Stimulated activated CD4-positive, alpha-beta T cell treated with anti-CD3 and anti-CD28 coated beads, Interleukin-1b, Interleukin-23, amount 100 ng/mL, for 1 hour (primary cell): ENCODE measurements around the gene NCAM1.
"Not testable (repeated sequence)": the region's sequence is repeated elsewhere in the genome, so short reads cannot be mapped to it uniquely, and the experiment has no call there.

Experiments used
- DNase-seq, 2 donors: peaks; one replicate each; pipeline ENCODE4 v3.0.0-alpha.2; 2020; ENCODE audit warnings: low read depth in 2 of 2

NCAM1 gene

DNA sequence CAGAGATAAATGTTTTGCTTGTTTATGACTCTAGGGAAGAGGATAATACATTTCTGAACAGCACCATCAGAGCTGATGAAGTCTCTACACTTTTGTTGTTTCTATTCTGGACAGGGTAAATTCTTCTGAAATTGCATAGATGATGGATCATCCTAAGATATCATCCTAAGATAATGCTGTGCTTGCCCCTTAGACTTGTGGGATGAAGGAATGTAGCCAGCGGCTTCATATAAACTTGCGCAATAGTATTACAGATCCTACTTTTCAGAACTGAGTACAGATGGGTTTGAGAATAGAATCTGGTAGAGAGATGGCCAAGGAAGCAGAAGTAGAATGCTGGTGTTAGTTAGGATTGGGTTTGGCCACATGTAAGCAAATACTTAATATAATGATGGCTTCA is 61.0 kb downstream of the NCAM1 start:
- DNase-seq: no peak

DNA sequence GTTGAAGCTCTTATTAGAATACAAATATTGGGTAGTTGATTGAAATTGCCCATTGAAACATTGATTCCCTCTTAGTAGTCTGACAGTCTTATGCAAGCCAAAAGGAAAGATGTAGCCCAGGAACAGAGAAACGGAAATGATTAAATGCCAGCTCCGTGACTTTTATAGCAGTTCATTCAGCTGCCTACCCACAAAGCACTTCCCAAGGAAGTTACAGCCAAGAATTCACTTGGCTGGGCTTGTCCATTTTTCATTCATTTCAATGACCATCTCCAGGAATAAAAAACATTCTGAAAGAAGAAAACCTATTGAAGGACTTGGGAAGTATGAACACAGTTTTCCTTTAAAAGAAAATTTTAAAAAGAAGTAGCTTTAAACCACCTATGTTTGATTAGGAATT is 62.0 kb downstream of the NCAM1 start:
- DNase-seq: no peak

DNA sequence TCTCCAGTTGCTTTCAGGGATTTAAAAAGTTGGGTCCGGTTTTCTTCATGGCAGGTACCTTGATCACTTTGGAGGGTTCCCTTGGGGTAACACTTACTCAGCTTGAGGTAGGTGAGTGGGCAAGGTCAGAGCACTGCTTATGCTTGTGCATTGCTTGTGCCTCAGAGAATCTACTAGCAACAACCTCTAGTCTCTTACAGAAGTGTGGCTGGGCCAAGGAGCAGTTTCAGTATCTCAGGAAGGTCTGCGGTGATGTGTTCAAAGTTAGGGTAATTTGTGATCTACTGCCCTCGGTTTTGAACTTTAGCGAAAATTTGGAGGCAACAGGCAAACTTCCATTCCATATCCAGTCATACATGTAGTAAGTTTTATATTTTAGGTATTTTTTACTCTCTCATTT is 62.8 kb downstream of the NCAM1 start:
- DNase-seq: no peak

DNA sequence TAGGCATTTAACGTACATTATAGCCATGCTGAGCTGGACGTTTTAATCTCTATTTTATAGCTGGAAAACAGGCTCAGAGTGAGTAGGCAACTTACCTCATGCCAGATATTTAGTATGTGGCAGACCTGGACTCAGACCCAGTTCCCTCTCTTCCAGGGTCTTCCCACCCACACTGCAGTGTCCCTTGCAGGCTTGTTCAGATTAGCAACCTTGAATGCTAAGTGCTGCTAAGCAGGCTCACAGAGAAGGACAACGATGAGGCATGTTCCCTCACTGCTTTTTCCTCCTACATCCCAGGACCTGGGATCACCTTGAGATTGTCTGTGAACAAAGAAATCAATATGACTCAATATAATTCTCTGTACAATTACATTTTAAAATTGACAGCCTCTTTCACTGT is 65.6 kb downstream of the NCAM1 start:
- DNase-seq: no peak

DNA sequence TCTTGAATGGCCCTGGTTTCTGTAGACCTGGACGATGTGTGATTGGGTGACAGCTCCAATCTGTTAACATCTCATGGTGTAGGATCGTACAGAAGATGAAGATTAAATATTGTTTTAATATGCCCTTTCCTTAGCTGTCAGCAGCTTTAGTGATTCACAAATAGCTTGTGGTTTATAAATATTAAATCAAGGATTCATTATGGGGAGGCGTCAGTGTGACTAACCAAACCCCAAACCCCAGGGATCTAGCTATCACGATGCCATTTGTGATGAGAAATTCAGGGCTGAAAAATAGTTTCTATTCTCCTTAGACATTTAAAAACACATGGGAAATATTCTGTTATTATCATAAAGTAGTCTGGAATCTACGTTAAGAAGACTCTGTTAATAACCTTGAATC is 73.4 kb downstream of the NCAM1 start:
- DNase-seq: no peak

DNA sequence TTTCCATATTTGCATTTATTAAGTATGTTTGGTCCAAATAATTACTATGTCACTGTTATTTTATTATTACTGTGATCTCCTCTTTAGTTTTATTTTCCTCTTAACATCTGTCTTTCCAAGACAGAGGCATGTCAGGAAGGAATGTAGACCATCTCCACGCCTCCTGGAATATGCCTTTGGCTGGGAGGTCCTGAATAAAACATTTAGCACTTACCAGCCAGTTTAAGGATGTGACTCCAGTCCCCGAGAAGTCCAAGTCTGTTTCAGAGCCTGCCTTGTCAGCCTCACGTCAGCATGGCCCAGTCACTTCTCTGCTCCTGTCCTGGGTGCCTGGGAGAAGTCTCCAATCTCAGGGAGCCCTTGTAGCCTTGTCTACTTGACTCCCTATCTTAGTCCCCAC is 74.5 kb downstream of the NCAM1 start:
- DNase-seq: no peak

DNA sequence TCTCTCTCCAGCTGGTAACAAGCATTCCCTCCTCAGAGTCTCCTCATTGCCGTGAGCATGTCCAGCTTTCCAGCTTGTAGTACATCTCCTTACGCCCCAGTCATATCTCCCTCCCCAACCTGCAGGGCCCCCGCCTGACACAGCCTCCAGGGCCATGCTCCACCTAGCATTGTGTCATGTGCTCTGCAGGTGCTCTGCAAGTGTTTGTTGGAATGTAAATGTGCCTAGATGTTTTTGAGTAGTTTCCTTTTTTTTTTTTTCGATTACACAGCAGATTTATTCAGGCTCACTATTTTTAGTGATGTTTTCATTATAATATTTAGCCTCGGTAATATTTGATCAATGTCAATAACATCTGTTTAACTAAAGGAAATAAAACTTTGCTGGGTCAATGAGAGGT is 82.5 kb downstream of the NCAM1 start:
- DNase-seq: no peak

DNA sequence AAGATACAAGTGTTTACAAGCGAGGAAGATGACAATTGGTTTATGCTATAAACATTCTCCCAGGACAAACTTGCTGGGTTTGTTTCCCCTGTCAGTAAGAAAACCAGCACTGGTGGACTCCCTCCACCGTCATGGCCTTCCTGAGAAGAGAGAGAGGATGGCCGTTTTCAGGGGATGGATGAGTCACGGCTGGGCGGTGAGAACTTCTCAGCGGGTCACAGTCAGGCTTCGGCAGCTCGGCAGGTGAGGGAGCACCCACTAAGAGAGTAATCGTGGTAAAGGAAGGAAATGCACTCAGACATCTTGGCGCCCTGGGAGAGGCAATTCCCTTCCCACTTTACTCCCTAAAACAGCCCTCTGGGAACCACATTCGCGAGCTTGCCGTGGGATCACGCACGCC is 83.9 kb downstream of the NCAM1 start:
- DNase-seq: no peak

DNA sequence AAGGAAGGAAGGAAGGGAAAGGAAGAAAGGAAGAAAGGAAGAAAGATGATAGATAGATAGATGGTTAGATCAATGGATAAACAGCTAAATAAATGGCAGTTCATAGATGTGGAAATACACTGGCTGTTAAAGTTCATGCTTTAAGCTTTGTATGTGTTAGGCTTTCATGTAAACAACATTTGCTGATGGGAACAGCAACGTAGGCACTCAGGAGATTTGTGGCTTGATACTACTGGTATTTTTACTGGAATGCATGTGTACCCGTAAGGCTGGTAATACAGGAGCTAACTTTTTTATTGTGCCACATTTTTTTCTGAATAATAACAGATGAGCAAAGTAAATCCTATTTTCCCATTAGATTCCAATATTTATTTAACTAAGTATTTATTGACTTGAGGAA is 85.6 kb downstream of the NCAM1 start:
- no peak for DNase-seq

DNA sequence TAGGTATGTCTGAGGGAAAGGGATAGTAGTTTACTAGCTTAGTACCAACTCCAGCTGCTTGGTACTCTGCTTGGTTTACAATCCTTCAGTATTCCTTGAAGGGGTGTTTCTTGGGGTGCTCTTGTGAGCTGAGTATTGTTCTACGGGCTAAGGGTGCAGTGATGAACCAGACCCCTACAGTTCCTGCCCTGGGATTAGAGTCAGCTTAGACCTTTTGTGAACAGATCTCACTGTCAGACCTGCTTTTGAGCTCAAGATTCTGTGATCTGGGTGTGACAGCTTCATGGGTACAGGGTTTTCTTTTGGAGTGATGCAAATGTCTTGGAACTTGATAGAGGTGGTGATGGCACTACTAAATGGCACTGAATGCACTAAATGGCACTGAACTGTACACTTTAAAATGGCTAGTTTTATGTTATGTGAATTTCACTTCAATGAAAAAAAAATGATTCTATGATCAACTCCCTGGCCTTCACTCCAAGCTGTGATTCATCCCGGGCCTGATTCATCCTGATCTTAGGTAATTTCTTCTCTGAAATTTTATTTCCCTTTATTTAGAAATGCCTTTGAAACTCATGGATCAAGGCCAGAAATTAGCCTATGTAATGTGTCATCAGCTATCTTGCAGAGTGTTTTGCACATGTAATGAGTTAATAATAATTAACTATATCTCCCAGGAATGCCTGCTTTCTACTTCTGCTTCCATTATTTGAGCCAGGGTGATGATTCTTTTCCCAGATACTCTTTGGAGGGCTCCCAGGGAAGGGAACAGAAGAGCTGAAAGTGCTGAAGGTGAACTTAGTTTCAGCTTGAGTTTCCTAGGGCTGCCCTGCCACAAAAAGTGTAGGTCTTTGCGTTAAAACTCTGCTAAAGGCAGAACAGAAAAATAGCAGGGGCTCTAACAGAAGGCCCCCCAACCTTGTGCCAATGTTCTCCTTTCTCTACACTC is 87.9 kb downstream of the NCAM1 start:
- DNase-seq: no peak

DNA sequence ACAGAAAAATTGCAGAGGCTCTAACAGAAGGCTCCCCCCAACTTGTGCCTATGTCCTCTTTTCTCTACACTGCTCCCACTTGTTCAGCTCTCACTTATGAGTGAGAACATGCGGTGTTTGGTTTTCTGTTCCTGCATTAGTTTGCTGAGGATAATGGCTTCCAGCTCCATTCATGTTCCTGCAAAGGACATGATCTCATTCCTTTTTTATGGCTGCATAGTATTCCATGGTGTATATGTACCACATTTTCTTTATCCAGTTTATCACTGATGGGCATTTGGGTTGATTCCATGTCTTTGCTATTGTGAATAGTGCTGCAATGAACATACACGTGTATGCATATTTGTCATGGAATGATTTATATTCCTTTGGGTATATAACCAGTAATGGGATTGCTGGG is 91.8 kb downstream of the NCAM1 start:
- not testable (repeated sequence) for DNase-seq

DNA sequence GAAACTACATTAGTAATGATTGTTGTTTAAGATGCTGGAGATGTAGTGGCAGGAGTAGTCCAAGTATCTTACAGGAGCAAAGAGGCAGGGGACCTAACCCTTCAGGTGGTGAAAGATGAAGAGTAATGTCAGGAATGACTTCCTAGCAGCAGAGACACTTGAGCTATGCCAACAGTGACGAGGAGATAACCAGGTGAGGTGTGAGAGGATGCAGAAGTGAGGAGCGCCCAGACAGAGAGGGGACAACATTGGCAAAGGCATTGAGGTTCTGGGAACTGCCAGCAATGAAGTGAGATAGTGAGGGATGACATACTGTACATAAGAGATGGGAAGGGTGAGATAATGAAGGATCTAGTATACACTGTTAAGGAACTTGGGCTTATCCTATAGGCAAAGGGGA is 95.8 kb downstream of the NCAM1 start:
- DNase-seq: no peak

DNA sequence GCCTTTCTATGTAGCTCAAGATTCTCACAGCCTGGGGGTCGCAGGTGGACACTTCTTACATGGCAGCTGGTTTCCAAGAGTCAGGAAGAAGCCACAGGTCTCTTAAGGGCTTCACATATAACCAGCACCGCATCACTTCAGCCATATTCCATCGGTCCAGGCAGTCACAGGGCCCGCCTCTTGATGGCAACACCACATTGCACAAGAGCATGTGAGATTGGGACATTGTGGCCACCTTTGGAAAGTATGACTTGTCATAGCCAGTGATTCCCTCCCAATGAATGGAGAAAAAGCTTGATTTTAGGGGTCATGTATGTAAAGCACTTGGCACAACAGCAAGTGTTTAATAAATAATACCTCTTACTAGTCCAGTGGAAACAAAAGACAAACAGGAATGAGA is 98.3 kb downstream of the NCAM1 start:
- DNase-seq: no peak

DNA sequence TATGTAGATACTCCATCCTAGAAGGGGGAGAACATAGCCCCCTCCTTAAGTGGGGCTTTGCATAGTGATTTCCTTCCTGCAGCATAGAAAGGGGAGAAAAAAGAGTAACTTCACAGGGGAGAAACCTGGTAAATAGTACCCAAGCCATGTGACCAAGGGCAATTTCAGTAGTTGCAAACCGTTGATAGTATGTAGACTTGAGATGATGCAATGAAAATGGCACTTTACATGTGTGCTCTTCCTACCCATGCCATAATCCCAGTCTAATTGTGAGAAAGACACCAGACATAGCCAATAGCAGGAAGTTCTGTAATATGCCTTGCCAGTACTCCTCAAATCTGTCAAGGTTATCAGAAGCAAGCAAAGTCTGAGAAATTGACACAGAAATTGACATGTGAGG is 104.1 kb downstream of the NCAM1 start:
- DNase-seq: no peak

DNA sequence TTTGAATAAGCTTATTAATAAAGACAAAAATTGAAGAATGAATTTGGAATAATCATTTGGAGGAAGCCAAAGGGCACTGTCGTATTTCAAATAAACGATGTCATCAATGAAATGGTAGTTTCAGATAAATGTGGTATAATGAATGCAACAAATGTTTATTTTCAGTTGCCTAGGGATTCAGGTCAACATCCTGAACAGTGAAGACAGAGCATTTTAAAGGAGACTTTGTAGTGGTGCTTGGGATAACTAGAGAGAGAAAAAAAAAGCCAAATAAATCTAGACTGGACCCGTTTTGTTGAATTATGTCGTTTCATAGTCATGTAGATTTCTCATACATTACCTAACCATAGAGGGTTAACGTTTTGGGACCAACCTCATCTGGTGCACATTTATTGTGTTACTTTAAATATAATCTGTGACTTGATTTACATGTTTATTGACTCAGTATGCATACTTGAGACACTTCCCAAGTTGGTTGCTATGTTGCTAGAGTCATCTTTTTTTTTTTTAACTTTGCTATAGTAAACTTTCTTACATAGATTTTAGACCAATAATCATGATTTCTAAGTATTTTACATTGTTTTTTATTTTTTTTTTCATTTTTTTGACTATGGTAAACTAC is 111.1 kb downstream of the NCAM1 start:
- no peak for DNase-seq

DNA sequence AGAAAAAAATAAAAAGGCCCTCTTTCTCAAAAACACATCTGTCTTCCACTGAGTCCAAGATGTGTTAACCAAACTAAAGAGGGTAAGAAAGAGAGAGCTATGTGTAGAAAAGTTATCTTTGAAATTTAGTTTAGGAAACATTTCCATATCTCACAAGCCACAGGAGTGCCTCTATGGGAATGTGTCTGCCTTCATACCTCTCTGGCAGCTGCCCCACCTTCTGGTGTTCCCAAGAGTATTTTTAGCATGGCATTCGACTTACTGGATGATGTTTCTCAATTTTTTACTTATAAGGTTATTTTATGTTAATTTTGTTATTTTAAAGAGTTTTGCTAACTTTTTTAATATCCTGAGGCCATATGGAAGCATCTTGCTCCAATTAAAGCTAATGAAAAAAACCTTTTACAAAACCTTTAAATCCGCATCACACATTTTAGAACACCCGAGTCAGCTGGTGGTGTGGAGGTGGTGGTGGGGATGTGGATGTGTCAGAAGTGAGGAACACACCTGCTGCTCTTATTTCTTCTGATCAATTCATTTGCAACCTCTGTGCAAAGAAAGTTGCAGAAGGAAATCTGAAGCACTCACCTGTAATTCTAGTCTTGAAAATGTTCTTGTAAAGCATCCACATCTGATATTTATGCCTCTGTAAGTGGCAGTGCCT is 112.2 kb downstream of the NCAM1 start:
- no peak for DNase-seq

DNA sequence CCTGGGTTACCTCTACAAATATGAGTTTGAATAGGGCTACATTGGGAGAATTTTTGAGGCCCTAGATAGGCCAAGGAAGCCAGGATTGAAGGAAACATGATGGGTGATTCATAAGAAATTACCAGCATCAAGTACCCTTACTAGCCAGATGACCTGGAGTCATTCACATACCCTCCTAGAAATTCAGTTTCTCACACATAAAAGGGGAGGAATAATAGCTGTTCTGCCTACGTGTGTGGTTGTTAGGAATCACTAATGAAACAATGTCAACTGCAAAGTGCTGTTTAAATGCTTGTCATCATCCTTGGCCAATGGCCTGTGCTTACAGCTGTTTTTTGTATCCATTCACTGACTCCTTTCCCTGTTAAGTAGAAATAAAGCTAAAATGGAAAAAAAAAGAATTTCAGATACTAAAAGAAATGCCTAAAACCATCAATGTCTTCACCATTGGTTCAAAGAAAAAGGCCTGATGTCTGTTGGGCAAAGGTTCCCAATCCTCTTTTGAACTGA is 114.4 kb downstream of the NCAM1 start:
- DNase-seq: no peak

DNA sequence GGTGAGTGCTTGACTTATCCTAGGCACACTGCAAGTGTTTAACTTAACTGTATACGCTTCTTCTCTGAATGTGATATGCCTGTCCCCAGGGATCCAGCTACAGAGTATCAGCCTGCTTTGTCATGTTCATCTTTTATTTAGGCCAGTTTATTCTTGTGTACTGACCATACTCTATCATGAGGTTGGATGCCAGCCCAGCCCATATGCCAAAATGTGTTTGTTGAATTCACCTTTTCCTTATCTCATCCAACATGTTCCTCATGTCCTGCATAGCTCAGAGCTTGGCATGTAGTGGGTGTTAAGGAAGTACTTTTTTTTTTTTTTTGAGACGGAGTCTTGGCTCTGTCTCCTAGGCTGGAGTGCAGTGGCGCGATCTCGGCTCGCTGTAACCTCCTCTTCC is 116.2 kb downstream of the NCAM1 start:
- DNase-seq: no peak

DNA sequence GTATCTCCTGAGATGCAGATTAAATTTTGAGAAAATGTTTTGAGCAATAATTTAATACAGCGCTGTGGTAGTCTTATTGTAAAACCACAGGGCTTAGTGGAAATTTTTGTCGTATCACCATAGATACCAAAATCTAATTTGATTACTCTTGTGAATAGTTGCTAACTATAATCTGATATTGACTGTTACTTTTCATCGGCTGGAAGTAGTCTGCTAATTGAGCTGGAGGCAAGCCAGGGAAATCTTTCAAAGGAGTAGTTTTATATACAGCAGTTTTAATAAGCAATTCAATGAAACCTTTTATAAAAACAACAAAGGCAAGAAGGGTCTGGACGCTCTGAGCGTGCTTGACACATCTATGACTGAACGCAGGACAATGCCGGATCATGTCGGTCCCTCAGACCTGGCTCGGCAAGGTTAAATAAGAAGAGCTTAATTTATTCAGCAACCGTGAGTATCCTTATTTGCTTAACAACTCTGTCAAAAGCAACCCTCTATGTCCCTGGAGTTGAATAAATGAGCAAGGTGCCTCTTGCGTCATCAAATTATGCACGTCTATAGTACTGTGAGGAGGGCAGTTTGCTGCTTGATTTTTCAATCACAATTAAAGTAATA is 121.2 kb downstream of the NCAM1 start:
- DNase-seq: no peak

DNA sequence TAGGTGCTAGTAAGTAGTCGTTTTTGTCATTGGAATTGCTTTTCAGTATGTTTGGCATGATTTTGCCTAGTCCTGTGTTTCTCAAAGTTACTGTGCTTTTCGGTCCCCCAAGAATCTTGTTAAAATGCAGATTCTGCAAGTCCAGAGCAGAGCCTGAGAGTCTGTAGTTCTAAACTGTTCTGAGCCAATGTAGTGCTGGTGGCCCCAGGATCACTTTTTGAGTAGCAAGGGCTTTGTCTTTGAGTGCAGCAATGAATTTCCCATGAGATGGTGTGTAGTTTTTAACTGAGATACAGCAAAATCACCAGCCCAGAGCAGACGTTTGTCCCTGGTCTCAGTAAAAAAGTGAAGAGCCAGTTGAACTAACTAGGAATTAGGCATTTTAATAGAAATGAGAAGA is 122.4 kb downstream of the NCAM1 start:
- DNase-seq: no peak

DNA sequence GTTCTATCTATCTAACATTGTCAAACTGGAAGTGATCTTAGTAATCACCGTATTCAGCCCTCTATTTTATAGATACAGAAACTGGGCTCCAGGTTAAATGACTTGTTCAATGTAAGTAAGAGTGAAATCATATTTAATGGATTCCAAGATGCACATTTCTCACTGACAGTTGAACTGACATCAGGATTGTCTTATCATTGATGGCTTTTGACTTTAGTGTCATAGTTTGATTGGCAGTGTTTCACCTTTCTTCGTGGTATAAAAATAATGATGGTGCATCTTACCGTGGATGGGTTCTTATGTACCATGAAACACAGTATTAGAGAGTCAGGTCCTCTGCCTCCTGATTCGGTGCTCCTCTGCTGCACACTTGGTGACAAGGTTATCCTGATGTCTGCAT is 123.1 kb downstream of the NCAM1 start:
- no peak for DNase-seq

DNA sequence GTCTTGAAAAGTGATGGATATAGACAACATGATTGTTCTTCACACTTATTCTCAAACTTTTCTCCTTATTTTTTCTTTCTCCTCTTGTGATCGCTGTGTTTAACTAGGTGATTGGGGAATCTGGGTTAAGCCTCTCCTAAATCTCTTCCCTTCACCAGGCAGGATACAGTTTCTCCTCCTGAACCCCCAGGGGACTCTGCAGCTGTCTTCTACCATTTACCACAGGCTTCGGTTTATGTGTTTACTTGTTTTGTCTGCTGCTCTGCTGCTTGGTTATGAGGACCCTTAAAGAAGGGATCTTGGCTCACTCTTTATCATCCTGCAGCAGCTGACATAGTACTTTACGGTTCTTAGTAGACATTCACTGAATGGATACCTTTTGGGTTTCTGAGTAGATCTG is 124.2 kb downstream of the NCAM1 start:
- DNase-seq: no peak
